Right lobe of liver (tissue), 4 donors: Measurements from ENCODE around the gene CDK5RAP1.
"Not testable (repeated sequence)": the region's sequence is repeated elsewhere in the genome, so short reads cannot be mapped to it uniquely, and the experiment has no call there.

Source experiments
- POLR2A ChIP-seq: fragments of 450-650 bp; IDR thresholded peaks from one replicate; pipeline ENCODE4 v1.6.1; 2017; ENCODE audit warnings: antibody characterized with exemption, mild to moderate bottlenecking
- TF ChIP-seq, protein P1 (sequence below), 4 donors: fragments of 200-600 bp in 3 of 4; fragments of 450-650 bp in 1 of 4; IDR thresholded peaks; one replicate each; pipeline versions ENCODE4 v1.5.1 to v1.8.0; 2016 to 2022; ENCODE audit warnings: antibody characterized with exemption in 4 of 4, mild to moderate bottlenecking in 2 of 4
- donor health status: DM: no; HTN: no; CAD: no.
- donor health status: DM: no; HTN: no; CAD: no.
- donor health status: DM: no; HTN: yes; CAD: no.

DNA sequence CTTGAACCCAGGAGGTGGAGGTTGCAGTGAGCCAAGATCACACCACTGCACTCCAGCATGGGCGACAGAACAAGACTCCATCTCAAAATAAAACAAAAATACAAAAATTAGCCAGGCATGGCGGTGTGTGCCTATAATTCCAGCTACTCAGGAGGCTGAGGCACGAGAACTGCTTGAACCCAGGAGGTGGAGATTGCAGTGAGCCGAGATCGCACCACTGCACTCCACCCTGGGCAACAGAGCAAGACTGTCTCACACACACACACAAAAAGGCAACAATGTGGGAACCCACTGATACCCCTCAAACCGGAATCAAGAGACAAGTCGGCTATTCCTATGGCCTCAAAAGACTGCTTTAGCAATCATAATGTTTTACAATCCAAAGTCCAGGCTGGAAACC, 39.2 kb upstream of the CDK5RAP1 start:
- not testable (repeated sequence) for TF ChIP-seq POLR2A
- TF ChIP-seq, protein P1, sequence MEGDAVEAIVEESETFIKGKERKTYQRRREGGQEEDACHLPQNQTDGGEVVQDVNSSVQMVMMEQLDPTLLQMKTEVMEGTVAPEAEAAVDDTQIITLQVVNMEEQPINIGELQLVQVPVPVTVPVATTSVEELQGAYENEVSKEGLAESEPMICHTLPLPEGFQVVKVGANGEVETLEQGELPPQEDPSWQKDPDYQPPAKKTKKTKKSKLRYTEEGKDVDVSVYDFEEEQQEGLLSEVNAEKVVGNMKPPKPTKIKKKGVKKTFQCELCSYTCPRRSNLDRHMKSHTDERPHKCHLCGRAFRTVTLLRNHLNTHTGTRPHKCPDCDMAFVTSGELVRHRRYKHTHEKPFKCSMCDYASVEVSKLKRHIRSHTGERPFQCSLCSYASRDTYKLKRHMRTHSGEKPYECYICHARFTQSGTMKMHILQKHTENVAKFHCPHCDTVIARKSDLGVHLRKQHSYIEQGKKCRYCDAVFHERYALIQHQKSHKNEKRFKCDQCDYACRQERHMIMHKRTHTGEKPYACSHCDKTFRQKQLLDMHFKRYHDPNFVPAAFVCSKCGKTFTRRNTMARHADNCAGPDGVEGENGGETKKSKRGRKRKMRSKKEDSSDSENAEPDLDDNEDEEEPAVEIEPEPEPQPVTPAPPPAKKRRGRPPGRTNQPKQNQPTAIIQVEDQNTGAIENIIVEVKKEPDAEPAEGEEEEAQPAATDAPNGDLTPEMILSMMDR (IDR thresholded peaks at IDR 0.05): not testable (repeated sequence)
